Spinal cord (tissue), 10 donors: ENCODE data around the gene OPHN1. TPM values are rescaled to one million over a fixed set of nuclear protein-coding genes. Genes with fewer than 3 reads are reported as not detected.

Source experiments
- DNase-seq, 6 donors: peaks; one replicate each; pipeline versions ENCODE4 v3.0.0 to v3.0.0-alpha.2; 2013 to 2015; ENCODE audit warnings: low spot score in 6 of 6, low read depth in 4 of 6
- H3K27ac ChIP-seq: one replicate; pipeline ENCODE4 v1.5.1; 2013; ENCODE audit warnings: low read depth, low read length, control low read depth
- H3K27me3 ChIP-seq: one replicate; pipeline ENCODE4 v1.6.1; 2013; ENCODE audit warnings: low read length; ENCODE audit not compliant: control insufficient read depth, insufficient read depth
- H3K36me3 ChIP-seq: one replicate; pipeline ENCODE4 v1.6.1; 2013; ENCODE audit warnings: low read length; ENCODE audit not compliant: control insufficient read depth, insufficient read depth
- H3K4me1 ChIP-seq: one replicate; pipeline ENCODE4 v1.6.1; 2013; ENCODE audit warnings: low read length; ENCODE audit not compliant: control insufficient read depth, insufficient read depth
- H3K4me3 ChIP-seq: one replicate; pipeline ENCODE4 v1.5.1; 2013; ENCODE audit warnings: low read depth, low read length, control low read depth
- H3K9me3 ChIP-seq: one replicate; pipeline ENCODE4 v1.6.1; 2013; ENCODE audit warnings: low read length; ENCODE audit not compliant: control insufficient read depth, insufficient read depth
- WGBS: methylation state at CpG from one replicate; pipeline ENCODE4 v1.1.5; 2013; ENCODE audit warnings: missing lambda C conversion rate; ENCODE audit not compliant: insufficient coverage; 5-methylcytosine and 5-hydroxymethylcytosine counted together
- polyA plus RNA-seq, 2 donors: library from polyadenylated mRNA; unstranded; fragments of 120-200 nt; gene quantifications; one replicate each; pipeline ENCODE4 v1.2.1, GENCODE V29; 2013; ENCODE audit not compliant: insufficient read length in 2 of 2
- total RNA-seq, 2 donors: library from RNA; depleted of rRNA in 1 of 2; stranded (reverse); fragments of 120-200 nt in 1 of 2; fragments of >200 nt in 1 of 2; gene quantifications; one replicate each; pipeline versions ENCODE4 v1.2.3 to v1.2.4, GENCODE V29; 2013 to 2014
- donor health status: healthy.

OPHN1 gene
- total and polyA plus RNA-seq, 4 donors, result 22.3 to 52.6 (median 30.3) TPM

DNA sequence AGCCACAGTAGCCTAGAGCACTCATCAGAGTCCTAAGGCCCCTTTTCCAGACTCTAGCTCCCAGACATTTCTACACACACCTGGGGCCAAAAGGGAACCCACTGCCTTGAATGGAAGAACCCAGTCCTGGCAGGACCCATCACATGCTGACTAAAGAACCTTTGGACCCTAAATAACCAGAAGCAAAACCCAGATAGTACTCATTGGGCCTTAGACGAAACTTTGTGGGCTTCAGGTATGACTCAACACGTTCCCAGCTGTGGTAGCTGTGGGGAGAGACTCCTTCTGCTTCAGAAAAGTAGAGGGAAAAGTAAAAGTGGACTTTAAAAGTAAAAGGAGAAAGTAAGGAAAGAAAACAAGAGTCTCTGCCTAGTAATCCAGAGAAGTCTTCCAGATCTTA lies 311.5 kb downstream of the OPHN1 start:
- no peaks in the 10 kb centered on the region for H3K27me3 ChIP-seq
- H3K4me3 ChIP-seq, result no peak overlapping the region
- DNase-seq, result no peak
- H3K27ac ChIP-seq, result no peak overlapping the region
- WGBS, result no CpG with 5 or more reads among the region's 2 CpGs
- peaks cover 2% of the 10 kb centered on the region for H3K9me3 ChIP-seq
- H3K36me3 ChIP-seq, result no peaks in the 10 kb centered on the region
- no peaks in the 10 kb centered on the region for H3K4me1 ChIP-seq

DNA sequence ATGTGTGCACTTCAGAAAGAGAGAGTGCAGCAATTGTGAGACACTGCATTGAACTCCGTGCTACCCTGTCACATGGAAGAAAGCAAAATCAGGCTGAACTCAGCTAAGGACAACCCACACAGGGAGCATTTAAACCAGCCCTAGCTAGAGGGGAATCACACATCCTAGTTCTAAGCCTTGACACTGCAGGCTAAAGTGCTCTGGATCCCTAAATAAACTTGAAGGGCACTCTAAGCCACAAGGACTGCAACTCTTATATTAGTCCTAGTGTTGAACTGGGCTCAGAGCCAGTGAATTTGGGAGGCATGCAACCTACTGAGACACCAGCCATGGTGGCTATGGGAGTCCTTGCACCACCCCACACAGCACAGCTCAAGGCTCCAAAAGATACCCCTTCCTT lies 311.9 kb downstream of the OPHN1 start:
- WGBS, result 33% methylated on average over 1 of the region's 1 CpG
- Histone ChIP-seq H3K27ac (no peak overlapping the region), H3K27me3 (no peaks in the 10 kb centered on the region), H3K4me3 (no peak overlapping the region), H3K9me3 (peaks cover 2% of the 10 kb centered on the region), H3K4me1 (no peaks in the 10 kb centered on the region), H3K36me3 (no peaks in the 10 kb centered on the region)
- DNase-seq, result no peak

DNA sequence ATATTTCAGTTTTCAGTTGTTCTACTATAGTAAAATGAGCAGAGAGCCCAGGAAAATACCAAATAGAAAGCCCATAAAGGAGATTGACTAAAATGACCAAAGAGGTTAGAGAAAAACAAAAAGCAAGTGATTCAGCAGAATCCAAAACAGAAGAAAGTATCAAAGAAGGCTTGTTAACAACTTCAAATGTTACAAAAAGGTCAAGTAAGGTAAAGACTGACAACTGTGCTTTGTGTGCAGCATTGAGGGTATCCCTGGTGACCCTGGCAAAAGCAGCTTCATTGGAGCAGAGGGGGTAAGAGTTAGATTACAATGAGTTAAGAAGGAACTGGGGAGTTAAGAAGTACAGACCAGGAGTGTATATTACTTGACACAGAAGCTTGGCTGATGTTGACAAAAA lies 317.9 kb downstream of the OPHN1 start:
- DNase-seq, result no peak
- Histone ChIP-seq H3K9me3 (no peaks in the 10 kb centered on the region), H3K27me3 (no peaks in the 10 kb centered on the region), H3K36me3 (no peaks in the 10 kb centered on the region), H3K4me3 (no peak overlapping the region), H3K4me1 (no peaks in the 10 kb centered on the region), H3K27ac (no peak overlapping the region)

DNA sequence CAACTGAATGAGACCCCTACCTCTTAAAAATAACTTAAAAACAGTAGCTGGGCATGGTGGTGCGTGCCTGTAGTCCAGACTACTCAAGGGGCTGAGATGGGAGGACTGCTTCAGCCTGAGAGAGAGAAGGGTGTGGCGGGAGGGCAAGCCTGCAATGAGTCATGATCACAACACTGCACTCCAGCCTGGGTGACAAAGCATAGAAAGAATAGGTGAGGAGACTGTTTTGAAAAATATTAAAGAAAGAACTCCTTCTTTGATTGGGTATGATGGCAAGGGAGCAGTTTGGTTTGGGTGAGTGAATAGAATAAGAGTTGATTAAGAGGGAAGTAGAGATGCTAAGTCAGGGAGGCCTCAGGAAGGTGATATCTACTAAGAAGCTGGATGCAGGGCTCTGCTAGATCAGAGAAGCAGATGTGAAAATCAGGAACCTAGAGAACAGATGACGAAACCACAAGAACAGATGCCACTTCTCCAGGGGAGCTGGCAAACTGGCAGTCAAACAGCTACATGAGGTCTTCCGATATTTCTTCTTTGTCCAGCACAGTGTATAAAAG lies 318.6 kb downstream of the OPHN1 start:
- Histone ChIP-seq H3K36me3 (no peaks in the 10 kb centered on the region), H3K4me3 (no peak overlapping the region), H3K27ac (no peak overlapping the region), H3K9me3 (no peaks in the 10 kb centered on the region), H3K27me3 (no peaks in the 10 kb centered on the region), H3K4me1 (no peaks in the 10 kb centered on the region)
- WGBS, result 83% methylated on average over 2 of the region's 4 CpGs
- peak in 1 of 6 donors; percentile 5 for DNase-seq

DNA sequence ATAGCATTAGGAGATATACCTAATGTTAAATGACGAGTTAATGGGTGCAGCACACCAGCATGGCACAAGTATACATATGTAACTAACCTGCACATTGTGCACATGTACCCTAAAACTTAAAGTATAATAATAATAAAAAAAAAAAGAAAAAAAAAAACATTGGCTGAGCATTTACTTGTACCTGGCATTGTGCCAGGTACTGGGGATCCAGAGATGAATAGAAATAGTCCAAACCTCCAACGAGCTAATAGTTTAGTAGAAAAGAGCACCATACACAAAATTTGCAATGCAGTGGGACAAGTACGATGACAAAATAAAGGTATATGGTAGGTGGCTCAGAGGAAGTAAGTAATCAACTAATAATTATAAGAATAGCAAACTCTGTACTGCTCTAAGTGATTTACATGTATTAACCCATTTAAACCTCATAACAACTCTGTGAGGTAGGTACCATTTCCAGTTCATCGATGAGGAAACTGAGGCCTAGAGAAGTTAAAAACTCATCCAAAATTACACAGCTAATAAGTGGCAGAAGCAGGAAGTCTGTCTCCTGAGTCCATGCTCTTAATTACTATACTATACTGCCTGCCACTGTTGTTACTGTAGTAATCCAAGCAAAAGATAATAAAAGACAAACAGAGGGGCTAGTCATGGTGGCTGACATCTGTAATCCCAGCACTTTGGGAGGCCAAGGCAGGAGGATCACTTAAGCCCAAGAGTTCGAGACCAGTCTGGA lies 319.3 kb downstream of the OPHN1 start:
- DNase-seq, result no peak
- Histone ChIP-seq H3K27ac (no peak overlapping the region), H3K4me1 (no peaks in the 10 kb centered on the region), H3K9me3 (no peaks in the 10 kb centered on the region), H3K4me3 (no peak overlapping the region), H3K36me3 (no peaks in the 10 kb centered on the region), H3K27me3 (no peaks in the 10 kb centered on the region)
- no CpG with 5 or more reads among the region's 5 CpGs for WGBS

DNA sequence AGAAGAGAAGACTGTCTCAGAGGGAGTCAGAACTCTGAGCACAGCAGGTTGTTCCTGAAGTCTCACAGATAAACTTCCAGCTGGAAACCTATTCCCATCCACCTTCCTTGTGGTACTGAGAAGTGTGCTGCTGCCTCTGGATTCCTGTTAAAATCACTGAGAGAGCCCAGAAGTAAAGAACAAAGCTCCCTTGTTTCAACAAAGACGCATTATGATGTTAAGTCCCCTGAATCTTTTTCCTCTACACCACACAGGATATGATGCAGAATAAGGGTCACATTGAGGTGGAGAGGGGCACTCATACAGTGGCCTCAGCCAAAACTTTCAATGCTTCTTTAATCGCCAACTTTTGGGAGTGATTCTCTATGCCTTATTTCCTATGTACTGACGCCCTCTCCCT lies 321.0 kb downstream of the OPHN1 start:
- H3K27ac ChIP-seq, result no peak overlapping the region
- no peaks in the 10 kb centered on the region for H3K27me3 ChIP-seq
- WGBS, result 23% methylated on average over 2 of the region's 3 CpGs

DNA sequence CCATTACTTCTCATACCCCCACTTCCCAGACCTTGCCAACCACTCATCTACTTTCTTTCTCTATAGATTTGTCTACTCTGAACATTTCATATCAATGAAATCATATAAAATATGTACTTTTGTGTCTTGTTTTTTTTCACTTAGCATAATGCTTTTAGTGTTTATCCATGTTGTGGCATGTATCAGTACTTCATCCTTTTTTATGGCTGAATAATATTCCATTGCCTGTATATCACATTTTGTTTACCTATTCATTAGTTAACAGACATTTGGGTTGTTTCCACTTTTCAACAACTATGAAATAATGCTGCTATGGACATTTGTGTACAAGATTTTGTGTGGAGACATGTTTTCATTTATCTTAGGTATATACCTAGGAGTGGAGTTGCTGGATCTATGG lies 324.1 kb downstream of the OPHN1 start:
- no peaks in the 10 kb centered on the region for H3K4me1 ChIP-seq
- H3K27me3 ChIP-seq, result no peaks in the 10 kb centered on the region
- no peaks in the 10 kb centered on the region for H3K9me3 ChIP-seq
- no peak for DNase-seq
- no peak overlapping the region for H3K4me3 ChIP-seq
- H3K36me3 ChIP-seq, result no peaks in the 10 kb centered on the region
- no peak overlapping the region for H3K27ac ChIP-seq

More for the DNA sequence above, 321.0 kb downstream of the OPHN1 start:
- H3K36me3 ChIP-seq, result no peaks in the 10 kb centered on the region
- DNase-seq, result peak in 2 of 6 donors; percentile 5 to 25
- H3K4me3 ChIP-seq, result no peak overlapping the region
- H3K9me3 ChIP-seq, result no peaks in the 10 kb centered on the region
- no peaks in the 10 kb centered on the region for H3K4me1 ChIP-seq

DNA sequence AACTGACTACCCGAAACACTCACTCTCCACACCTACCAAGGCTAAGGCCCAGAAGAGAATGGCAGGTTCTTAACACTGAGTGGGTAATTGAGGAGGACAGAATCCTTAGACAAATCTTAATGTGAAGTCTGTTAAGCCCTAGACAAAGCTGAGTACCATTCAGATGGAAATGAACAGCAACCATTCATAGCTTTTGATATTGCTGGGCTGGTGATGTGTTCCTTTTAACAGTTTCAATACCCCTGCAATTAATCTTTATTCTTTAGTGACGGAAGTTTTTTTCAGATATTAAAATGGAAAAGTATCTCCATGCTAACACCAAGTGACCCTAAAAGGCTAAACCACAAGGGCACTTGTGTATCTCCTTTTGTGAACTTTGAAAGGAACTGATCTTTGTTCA lies 334.9 kb downstream of the OPHN1 start:
- H3K27ac ChIP-seq, result no peak overlapping the region
- no peak for DNase-seq
- H3K36me3 ChIP-seq, result no peaks in the 10 kb centered on the region
- H3K27me3 ChIP-seq, result no peaks in the 10 kb centered on the region
- WGBS, result no CpG with 5 or more reads among the region's 2 CpGs
- H3K9me3 ChIP-seq, result no peaks in the 10 kb centered on the region
- no peak overlapping the region for H3K4me3 ChIP-seq
- H3K4me1 ChIP-seq, result no peaks in the 10 kb centered on the region

DNA sequence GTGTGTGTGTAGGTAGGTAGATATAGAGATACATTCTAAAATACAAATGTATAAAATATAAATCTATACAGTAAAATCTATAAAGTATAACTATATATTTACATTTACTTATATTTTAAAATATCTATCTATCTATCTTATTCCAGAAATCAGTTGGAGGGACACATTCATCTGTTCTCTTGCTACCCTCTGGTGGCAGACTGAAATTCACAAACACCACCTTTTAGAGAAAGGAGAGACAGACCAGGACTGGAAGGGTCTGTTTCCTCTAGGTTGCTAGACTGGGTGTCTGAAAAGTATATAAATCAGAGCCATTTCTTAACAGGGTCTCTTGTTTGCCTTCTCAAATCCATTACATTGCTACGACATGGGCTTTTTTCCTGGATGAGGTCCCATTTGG lies 343.0 kb downstream of the OPHN1 start:
- Histone ChIP-seq H3K4me1 (no peaks in the 10 kb centered on the region), H3K4me3 (no peak overlapping the region), H3K9me3 (no peaks in the 10 kb centered on the region), H3K36me3 (no peaks in the 10 kb centered on the region), H3K27ac (no peak overlapping the region), H3K27me3 (no peaks in the 10 kb centered on the region)
- peak in 2 of 6 donors; percentile 2 to 8 for DNase-seq
- WGBS, result 50% methylated on average over 1 of the region's 1 CpG

DNA sequence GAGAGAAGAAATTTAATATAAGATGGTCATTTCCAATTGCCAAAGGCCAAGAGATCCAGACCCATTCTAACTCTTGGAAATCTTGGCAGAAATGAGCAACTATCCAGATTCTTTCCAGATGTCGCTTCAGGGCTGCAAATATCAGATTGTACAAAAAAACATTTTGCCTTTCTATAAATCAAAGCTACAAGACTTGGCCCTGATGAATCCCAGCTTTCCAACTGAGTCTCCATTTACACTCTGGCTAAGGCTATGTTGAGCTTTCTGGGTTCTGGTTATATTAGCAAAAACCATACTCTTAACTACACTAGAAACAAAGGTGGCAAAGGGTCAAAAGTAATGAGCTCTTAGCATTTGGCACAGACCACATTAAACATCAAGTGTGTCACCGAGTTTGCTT lies 345.8 kb downstream of the OPHN1 start:
- WGBS, result 57% methylated on average over 1 of the region's 2 CpGs
- Histone ChIP-seq H3K27ac (no peak overlapping the region), H3K4me3 (no peak overlapping the region), H3K9me3 (no peaks in the 10 kb centered on the region), H3K4me1 (no peaks in the 10 kb centered on the region), H3K36me3 (peaks cover 3% of the 10 kb centered on the region), H3K27me3 (no peaks in the 10 kb centered on the region)
- no peak for DNase-seq
